ENCODE results near the gene GABPB2. TPM values are rescaled to one million over a fixed set of nuclear protein-coding genes. Genes with fewer than 3 reads are reported as not detected.

GABPB2 gene
- 6.4 and 9.8 TPM in 2 replicates for total RNA-seq

- DNase-seq (ENCODE audit: low read depth, low spot score): peak; percentile 91
Measured at GRCh38 chr1:151070474-151071276, at the start of gene GABPB2. Gene GABPB2 (plus strand): TSS chr1:151070761. CDS start chr1:151088190, 17,429 bp downstream.

- peak; percentile 29 for DNase-seq (ENCODE audit: low read depth, low spot score)
Measured at GRCh38 chr1:151024540-151025146, 45.9 kb upstream of the GABPB2 start.

- DNase-seq (ENCODE audit: low read depth, low spot score): no peak
Measured at GRCh38 chr1:151026460-151026859, 44.1 kb upstream of the GABPB2 start.

GRCh38 chr1:151032164-151032563, 38.4 kb upstream of the GABPB2 start:
- DNase-seq (ENCODE audit: low read depth, low spot score): no peak

GRCh38 chr1:151035167-151035566, 35.4 kb upstream of the GABPB2 start:
- no peak for DNase-seq (ENCODE audit: low read depth, low spot score)

GRCh38 chr1:151036356-151036755, 34.2 kb upstream of the GABPB2 start, which contains the start of gene BNIPL:
Gene BNIPL (plus strand): TSS chr1:151036586. CDS start chr1:151036726, 140 bp downstream.
- no peak for DNase-seq (ENCODE audit: low read depth, low spot score)

- DNase-seq (ENCODE audit: low read depth, low spot score): no peak
Measured at GRCh38 chr1:151037032-151037431, 33.5 kb upstream of the GABPB2 start.

GRCh38 chr1:151039521-151039920, 31.0 kb upstream of the GABPB2 start:
- no peak for DNase-seq (ENCODE audit: low read depth, low spot score)

- DNase-seq (ENCODE audit: low read depth, low spot score): no peak
Measured at GRCh38 chr1:151043163-151043562, 27.4 kb upstream of the GABPB2 start.

- no peak for DNase-seq (ENCODE audit: low read depth, low spot score)
Measured at GRCh38 chr1:151047591-151047924, 23.0 kb upstream of the GABPB2 start, which contains the start of gene C1orf56. Gene C1orf56 (plus strand): TSS chr1:151047751. CDS start chr1:151047848, 97 bp downstream.

GRCh38 chr1:151047925-151048644, 22.5 kb upstream of the GABPB2 start:
- no peak for DNase-seq (ENCODE audit: low read depth, low spot score)

GRCh38 chr1:151048645-151049032, 21.9 kb upstream of the GABPB2 start:
- no peak for DNase-seq (ENCODE audit: low read depth, low spot score)

- no peak for DNase-seq (ENCODE audit: low read depth, low spot score)
Measured at GRCh38 chr1:151049458-151049857, 21.1 kb upstream of the GABPB2 start.

GRCh38 chr1:151050051-151050688, 20.4 kb upstream of the GABPB2 start:
- DNase-seq (ENCODE audit: low read depth, low spot score): no peak

GRCh38 chr1:151051356-151052009, 19.1 kb upstream of the GABPB2 start:
- DNase-seq (ENCODE audit: low read depth, low spot score): no peak

GRCh38 chr1:151054971-151055547, 15.5 kb upstream of the GABPB2 start:
- DNase-seq (ENCODE audit: low read depth, low spot score): no peak

GRCh38 chr1:151055581-151055980, 15.0 kb upstream of the GABPB2 start:
- DNase-seq (ENCODE audit: low read depth, low spot score): no peak

- no peak for DNase-seq (ENCODE audit: low read depth, low spot score)
Measured at GRCh38 chr1:151056149-151056548, 14.4 kb upstream of the GABPB2 start.

- DNase-seq (ENCODE audit: low read depth, low spot score): no peak
Measured at GRCh38 chr1:151058692-151059091, 11.9 kb upstream of the GABPB2 start.

- no peak for DNase-seq (ENCODE audit: low read depth, low spot score)
Measured at GRCh38 chr1:151059109-151060006, 11.2 kb upstream of the GABPB2 start, which contains the start of gene CDC42SE1. Gene CDC42SE1 (minus strand): TSS chr1:151059622. CDS start chr1:151055730, 3,892 bp downstream.
